ENCODE results near the gene RAB30. TPM values are rescaled to one million over a fixed set of nuclear protein-coding genes. Genes with fewer than 3 reads are reported as not detected.
"Not testable (repeated sequence)": the region's sequence is repeated elsewhere in the genome, so short reads cannot be mapped to it uniquely, and the experiment has no call there.

Gene RAB30
- total and polyA plus RNA-seq, 7 experiments from 2014 or later: 7.4 to 50.2 (median 24.4) TPM

DNA sequence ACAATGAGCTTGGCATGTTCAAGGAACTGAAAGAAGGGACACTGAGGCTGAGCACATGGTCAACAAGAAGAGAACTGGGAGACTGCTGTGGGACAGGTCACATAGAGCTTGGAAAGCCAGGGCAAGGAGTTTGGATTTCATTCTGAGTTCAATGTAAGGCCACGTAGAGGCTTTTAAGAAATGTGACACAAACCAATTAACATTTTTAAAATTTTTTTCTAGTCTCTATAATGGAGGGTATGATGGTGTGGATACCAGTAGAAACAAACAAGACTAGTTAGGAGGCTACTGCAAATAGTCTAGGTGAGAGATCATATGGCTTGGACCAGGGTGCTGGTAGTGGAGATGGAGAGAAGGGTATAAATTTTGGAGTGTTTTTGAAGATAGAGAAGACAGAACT, 56.7 kb downstream of the RAB30 start:
- peaks cover 16 to 52% (median 41%) of the 10 kb centered on the region in 7 donors for H3K4me1 Mint-ChIP-seq
- peaks cover 9 to 35% (median 15%) of the 10 kb centered on the region in 5 donors for H3K36me3 Mint-ChIP-seq
- intact Hi-C loops (cut with micrococcal nuclease): loop anchor here in 1 of 2 donors (10.0 kb wide), 1 partner anchor 50 kb away; no protein-coding TSS in a partner anchor
- Histone ChIP-seq H3K36me3 (ENCODE audit: control insufficient read depth in 2 of 3, insufficient read depth in 3 of 3, low read length in 3 of 3) (no peaks in the 10 kb centered on the region), H3K4me3 (ENCODE audit: low read length) (no peak overlapping the region), H3K4me1 (ENCODE audit: control insufficient read depth in 2 of 2, insufficient read depth in 2 of 2, low read length in 2 of 2) (peaks cover 0 to 8% of the 10 kb centered on the region in 2 donors), H3K27ac (ENCODE audit: low read depth, low read length) (no peak overlapping the region), H3K27me3 (ENCODE audit: control insufficient read depth in 2 of 2, insufficient read depth in 2 of 2, low read length in 2 of 2) (no peaks in the 10 kb centered on the region), H3K9me3 (ENCODE audit: control insufficient read depth in 2 of 3, low read length in 3 of 3) (no peaks in the 10 kb centered on the region)
- POLR2A ChIA-PET: interaction anchor here (0.5 to 0.9 kb wide), 2 partner anchors 115 to 198 kb away, joined by 3 to 6 read pairs; partner anchors contain the start of gene PRCP
- ATAC-seq (no peak), DNase-seq (no peak)
- CTCF ChIA-PET: no interaction called here
- peak overlapping the region in 3 of 9 donors; percentile 14 to 71 (median 53) for H3K27ac Mint-ChIP-seq
- peaks cover 0 to 4% (median 0%) of the 10 kb centered on the region in 11 donors for H3K9me3 Mint-ChIP-seq
- peak overlapping the region in 1 of 10 donors; percentile 21 for H3K4me3 Mint-ChIP-seq
- H3K27me3 Mint-ChIP-seq: no peaks in the 10 kb centered on the region

- Histone ChIP-seq H3K4me3 (ENCODE audit: low read length) (no peak overlapping the region), H3K36me3 (ENCODE audit: control insufficient read depth in 2 of 3, insufficient read depth in 3 of 3, low read length in 3 of 3) (no peaks in the 10 kb centered on the region), H3K9me3 (ENCODE audit: control insufficient read depth in 2 of 3, low read length in 3 of 3) (no peaks in the 10 kb centered on the region), H3K4me1 (ENCODE audit: control insufficient read depth in 2 of 2, insufficient read depth in 2 of 2, low read length in 2 of 2) (peaks cover 0 to 16% of the 10 kb centered on the region in 2 donors), H3K27me3 (ENCODE audit: control insufficient read depth in 2 of 2, insufficient read depth in 2 of 2, low read length in 2 of 2) (no peaks in the 10 kb centered on the region), H3K27ac (ENCODE audit: low read depth, low read length) (no peak overlapping the region)
- Mint-ChIP-seq H3K9me3 (peaks cover 0 to 4% (median 0%) of the 10 kb centered on the region in 11 donors), H3K27me3 (no peaks in the 10 kb centered on the region), H3K4me1 (peaks cover 27 to 61% (median 50%) of the 10 kb centered on the region in 7 donors), H3K4me3 (no peak overlapping the region), H3K36me3 (peaks cover 8 to 33% (median 19%) of the 10 kb centered on the region in 5 donors), H3K27ac (peak overlapping the region in 4 of 9 donors; percentile 58 to 77 (median 70))
- intact Hi-C loops (cut with micrococcal nuclease): loop anchor here in 1 of 2 donors (10.0 kb wide), 1 partner anchor 52 kb away; no protein-coding TSS in a partner anchor
- DNase-seq (no peak), ATAC-seq (no peak)
- ChIA-PET CTCF (no interaction called here), POLR2A (interaction anchor here (1.0 kb wide), 1 partner anchor 12 kb away, joined by 4 read pairs; no protein-coding TSS in a partner anchor)
These were observed 59.3 kb downstream of the RAB30 start for GRCh38 chr11:83012168-83013067.

- Mint-ChIP-seq H3K4me1 (peaks cover 35 to 69% (median 59%) of the 10 kb centered on the region in 7 donors), H3K27ac (peak overlapping the region in 1 of 9 donors; percentile 39), H3K9me3 (peaks cover 0 to 4% (median 0%) of the 10 kb centered on the region in 11 donors), H3K4me3 (no peak overlapping the region), H3K27me3 (no peaks in the 10 kb centered on the region), H3K36me3 (peaks cover 8 to 39% (median 19%) of the 10 kb centered on the region in 5 donors)
- Histone ChIP-seq H3K4me3 (ENCODE audit: low read length) (no peak overlapping the region), H3K27ac (ENCODE audit: low read depth, low read length) (no peak overlapping the region), H3K27me3 (ENCODE audit: control insufficient read depth in 2 of 2, insufficient read depth in 2 of 2, low read length in 2 of 2) (no peaks in the 10 kb centered on the region), H3K36me3 (ENCODE audit: control insufficient read depth in 2 of 3, insufficient read depth in 3 of 3, low read length in 3 of 3) (no peaks in the 10 kb centered on the region), H3K9me3 (ENCODE audit: control insufficient read depth in 2 of 3, low read length in 3 of 3) (no peaks in the 10 kb centered on the region), H3K4me1 (ENCODE audit: control insufficient read depth in 2 of 2, insufficient read depth in 2 of 2, low read length in 2 of 2) (peaks cover 0 to 16% of the 10 kb centered on the region in 2 donors)
- DNase-seq (no peak), ATAC-seq (no peak)
- intact Hi-C loops (cut with micrococcal nuclease): loop anchor here in 1 of 2 donors (10.0 kb wide), 1 partner anchor 53 kb away; no protein-coding TSS in a partner anchor
- CTCF ChIA-PET: no interaction called here
- POLR2A ChIA-PET: interaction anchor here (1.0 kb wide), 1 partner anchor 11 kb away, joined by 4 read pairs; no protein-coding TSS in a partner anchor
These were observed 60.1 kb downstream of the RAB30 start for GRCh38 chr11:83011333-83012167.

- peaks cover 4 to 27% (median 12%) of the 10 kb centered on the region in 5 donors for H3K36me3 Mint-ChIP-seq
- CTCF ChIA-PET: no interaction called here
- H3K4me1 Mint-ChIP-seq: peaks cover 26 to 68% (median 52%) of the 10 kb centered on the region in 7 donors
- Histone ChIP-seq H3K36me3 (ENCODE audit: control insufficient read depth in 2 of 3, insufficient read depth in 3 of 3, low read length in 3 of 3) (no peaks in the 10 kb centered on the region), H3K27ac (ENCODE audit: low read depth, low read length) (no peak overlapping the region), H3K4me1 (ENCODE audit: control insufficient read depth in 2 of 2, insufficient read depth in 2 of 2, low read length in 2 of 2) (peaks cover 0 to 16% of the 10 kb centered on the region in 2 donors), H3K4me3 (ENCODE audit: low read length) (no peak overlapping the region), H3K27me3 (ENCODE audit: control insufficient read depth in 2 of 2, insufficient read depth in 2 of 2, low read length in 2 of 2) (no peaks in the 10 kb centered on the region), H3K9me3 (ENCODE audit: control insufficient read depth in 2 of 3, low read length in 3 of 3) (no peaks in the 10 kb centered on the region)
- peak overlapping the region in 1 of 10 donors; percentile 26 for H3K4me3 Mint-ChIP-seq
- intact Hi-C loops (cut with micrococcal nuclease): loop anchor here (5.0 to 10.0 kb wide), 3 partner anchors 48 to 62 kb away; partner anchors contain the start of gene RAB30 (in 1 of the 2)
- H3K27me3 Mint-ChIP-seq: no peaks in the 10 kb centered on the region
- H3K27ac Mint-ChIP-seq: peak overlapping the region in 2 of 9 donors; percentile 40 to 73
- DNase-seq (no peak), ATAC-seq (no peak)
- POLR2A ChIA-PET: no interaction called here
- H3K9me3 Mint-ChIP-seq: peaks cover 0 to 2% (median 0%) of the 10 kb centered on the region in 11 donors
These were observed 61.7 kb downstream of the RAB30 start for GRCh38 chr11:83009999-83010398.

GRCh38 chr11:83009136-83009535, 62.6 kb downstream of the RAB30 start:
- H3K36me3 ChIP-seq (ENCODE audit: control insufficient read depth in 2 of 3, insufficient read depth in 3 of 3, low read length in 3 of 3); H3K27me3 Mint-ChIP-seq; H3K27ac ChIP-seq (ENCODE audit: low read depth, low read length); CTCF ChIA-PET; ATAC-seq; H3K4me3 Mint-ChIP-seq; H3K9me3 ChIP-seq (ENCODE audit: control insufficient read depth in 2 of 3, low read length in 3 of 3); H3K9me3 Mint-ChIP-seq; H3K27me3 ChIP-seq (ENCODE audit: control insufficient read depth in 2 of 2, insufficient read depth in 2 of 2, low read length in 2 of 2); DNase-seq; H3K4me1 ChIP-seq (ENCODE audit: control insufficient read depth in 2 of 2, insufficient read depth in 2 of 2, low read length in 2 of 2); H3K4me3 ChIP-seq (ENCODE audit: low read length): not testable (repeated sequence)
- Mint-ChIP-seq H3K27ac (peak overlapping the region in 1 of 9 donors; percentile 42), H3K36me3 (peaks cover 4 to 25% (median 11%) of the 10 kb centered on the region in 5 donors), H3K4me1 (peaks cover 18 to 59% (median 43%) of the 10 kb centered on the region in 7 donors)
- intact Hi-C loops (cut with micrococcal nuclease): loop anchor here (5.0 kb wide), 2 partner anchors 47 to 63 kb away; partner anchors contain the start of gene RAB30 (in 1 of the 2)
- POLR2A ChIA-PET: interaction anchor here (0.6 to 0.7 kb wide), 4 partner anchors 11 to 186 kb away, joined by 3 to 5 read pairs (median 4); no protein-coding TSS in a partner anchor

DNA sequence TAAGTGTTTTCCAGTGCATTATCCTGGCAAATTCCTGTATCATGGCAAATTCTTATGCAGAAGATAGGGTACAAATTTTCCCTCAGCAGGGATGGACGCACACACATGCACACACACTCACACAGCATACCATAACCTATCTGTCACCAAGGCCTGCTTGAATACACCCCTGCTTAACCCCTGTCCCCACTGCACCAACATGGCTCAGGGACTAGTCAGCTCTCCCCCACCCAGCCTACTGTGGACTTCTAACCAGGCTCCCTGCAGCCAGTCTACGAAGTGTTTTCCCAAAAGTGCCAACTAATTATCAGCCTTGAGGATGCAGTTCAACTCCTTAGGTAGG, 63.1 kb downstream of the RAB30 start:
- intact Hi-C loops (cut with micrococcal nuclease): loop anchor here (5.0 kb wide), 2 partner anchors 46 to 64 kb away; partner anchors contain the start of gene RAB30 (in 1 of the 2)
- peak overlapping the region in 3 of 10 donors; percentile 16 to 44 (median 29) for H3K4me3 Mint-ChIP-seq
- Histone ChIP-seq H3K4me1 (ENCODE audit: control insufficient read depth in 2 of 2, insufficient read depth in 2 of 2, low read length in 2 of 2) (peaks cover 0 to 8% of the 10 kb centered on the region in 2 donors), H3K27me3 (ENCODE audit: control insufficient read depth in 2 of 2, insufficient read depth in 2 of 2, low read length in 2 of 2) (no peaks in the 10 kb centered on the region), H3K36me3 (ENCODE audit: control insufficient read depth in 2 of 3, insufficient read depth in 3 of 3, low read length in 3 of 3) (no peaks in the 10 kb centered on the region), H3K27ac (ENCODE audit: low read depth, low read length) (no peak overlapping the region), H3K9me3 (ENCODE audit: control insufficient read depth in 2 of 3, low read length in 3 of 3) (no peaks in the 10 kb centered on the region), H3K4me3 (ENCODE audit: low read length) (no peak overlapping the region)
- no peaks in the 10 kb centered on the region for H3K27me3 Mint-ChIP-seq
- H3K9me3 Mint-ChIP-seq: peaks cover 0 to 2% (median 0%) of the 10 kb centered on the region in 11 donors
- ChIA-PET CTCF (interaction anchor here (0.6 kb wide), 1 partner anchor 228 kb away, joined by 3 read pairs; no protein-coding TSS in a partner anchor), POLR2A (interaction anchor here (0.6 to 2.7 kb wide), 7 partner anchors 14 to 187 kb away, joined by 3 to 6 read pairs (median 3); no protein-coding TSS in a partner anchor)
- peaks cover 13 to 53% (median 41%) of the 10 kb centered on the region in 7 donors for H3K4me1 Mint-ChIP-seq
- no peak for ATAC-seq
- peak overlapping the region in 6 of 9 donors; percentile 6 to 79 (median 46) for H3K27ac Mint-ChIP-seq
- peaks cover 0 to 21% (median 11%) of the 10 kb centered on the region in 5 donors for H3K36me3 Mint-ChIP-seq
- no peak for DNase-seq

All from naive thymus-derived CD4-positive, alpha-beta T cell (primary cell).